Spleen (tissue), 11 donors: ENCODE results near the gene CIRBP. TPM values are rescaled to one million over a fixed set of nuclear protein-coding genes. Genes with fewer than 3 reads are reported as not detected.

Source experiments
- DNase-seq: peaks from one replicate; pipeline ENCODE4 v3.0.0-alpha.2; 2020
- H3K27ac ChIP-seq, 8 donors: fragments of 200-600 bp; sonication (generic) in 7 of 8; 1 replicate in 4 of 8; 2 replicates in 4 of 8; pipeline versions ENCODE4 v1.5.0 to v1.8.0; 2016 to 2021; ENCODE audit warnings: inconsistent platforms in 4 of 8, mild to moderate bottlenecking in 4 of 8, moderate library complexity in 1 of 8
- H3K27me3 ChIP-seq, 7 donors: fragments of 200-600 bp; sonication (generic) in 6 of 7; replicated peaks in 1 of 7; 1 replicate in 4 of 7; 2 replicates in 3 of 7; pipeline versions ENCODE4 v1.5.0 to v1.8.0; 2016 to 2021; ENCODE audit warnings: inconsistent platforms in 3 of 7, mild to moderate bottlenecking in 1 of 7
- H3K36me3 ChIP-seq, 6 donors: fragments of 200-600 bp; sonication (generic) in 5 of 6; 1 replicate in 4 of 6; 2 replicates in 2 of 6; pipeline versions ENCODE4 v1.5.0 to v1.8.0; 2016 to 2021; ENCODE audit warnings: inconsistent platforms in 2 of 6
- H3K4me1 ChIP-seq, 6 donors: fragments of 200-600 bp; sonication (generic) in 5 of 6; 1 replicate in 3 of 6; 2 replicates in 3 of 6; pipeline versions ENCODE4 v1.5.0 to v1.8.0; 2016 to 2021; ENCODE audit warnings: inconsistent platforms in 3 of 6
- H3K4me3 ChIP-seq, 8 donors: fragments of 200-600 bp; sonication (generic) in 7 of 8; 1 replicate in 4 of 8; 2 replicates in 4 of 8; pipeline versions ENCODE4 v1.5.0 to v1.8.0; 2016 to 2021; ENCODE audit warnings: inconsistent platforms in 4 of 8, mild to moderate bottlenecking in 4 of 8, moderate library complexity in 2 of 8
- H3K9me3 ChIP-seq, 8 donors: fragments of 200-600 bp; sonication (generic) in 7 of 8; 1 replicate in 4 of 8; 2 replicates in 4 of 8; pipeline versions ENCODE4 v1.5.0 to v1.8.0; 2016 to 2021; ENCODE audit warnings: inconsistent platforms in 4 of 8
- POLR2A ChIP-seq, 3 donors: fragments of 450-650 bp; IDR thresholded peaks; one replicate each; pipeline ENCODE4 v1.5.1; 2017; ENCODE audit warnings: antibody characterized with exemption in 3 of 3, mild to moderate bottlenecking in 1 of 3
- POLR2AphosphoS5 ChIP-seq, 3 donors: sonication (generic); formaldehyde crosslinking; IDR thresholded peaks; one replicate each; pipeline ENCODE4 v1.5.1; 2017; ENCODE audit warnings: antibody characterized with exemption in 3 of 3
- WGBS, 5 donors: extraction: QIAGEN DNeasy Blood & Tissue Kit in 3 of 5; methylation state at CpG; one replicate each; pipeline versions ENCODE4 v1.1.5 to v1.1.7; 2013 to 2018; 5-methylcytosine and 5-hydroxymethylcytosine counted together
- intact Hi-C: fragments of 100-400 bp; cut with DNase I; formaldehyde crosslinking; loops from one replicate; pipeline ENCODE4 v1.15.0; 2023; ENCODE audit warnings: low total_unique reads
- polyA plus RNA-seq, 3 donors: library from polyadenylated mRNA; stranded (reverse); fragments of 200-250 nt; gene quantifications; one replicate each; pipeline ENCODE4 v1.2.1, GENCODE V29; 2013
- total RNA-seq, 7 donors: library from RNA; depleted of rRNA in 3 of 7; stranded (reverse); fragments of >200 nt in 3 of 7; fragmentation: NEBNext Ultra II Directional in 4 of 7; extraction: Animal tissue kit (Norgen Biotek cat#: 25700) in 4 of 7; gene quantifications; one replicate each; pipeline versions ENCODE4 v1.1.0 to v1.2.1, GENCODE V29; 2016 to 2021
- TF ChIP-seq, protein P1 (sequence below), 11 experiments: fragments of 200-600 bp in 7 of 11; fragments of 450-650 bp in 4 of 11; sonication (generic) in 4 of 11; IDR thresholded peaks in 8 of 11; conservative IDR thresholded peaks in 3 of 11; 1 replicate in 7 of 11; 2 replicates in 4 of 11; pipeline versions ENCODE4 v1.4.0 to v1.8.0; 2016 to 2021; ENCODE audit warnings: antibody characterized with exemption in 11 of 11, inconsistent platforms in 4 of 11, mild to moderate bottlenecking in 1 of 11
- donor health status: healthy with polysubstance abuse.
- donor health status: DM: no; HTN: no; CAD: no; lungs with moderate emphysema.
- donor health status: DM: no; HTN: no; CAD: no.
- donor health status: Bipolar disorder and iron deficiency.
- donor health status: healthy.
- donor health status: DM: no; HTN: no; CAD: no.
- donor health status: DM: yes; HTN: yes; CAD: no.

The CIRBP gene
- total and polyA plus RNA-seq, 10 donors: 333 to 894 (median 516) TPM

DNA sequence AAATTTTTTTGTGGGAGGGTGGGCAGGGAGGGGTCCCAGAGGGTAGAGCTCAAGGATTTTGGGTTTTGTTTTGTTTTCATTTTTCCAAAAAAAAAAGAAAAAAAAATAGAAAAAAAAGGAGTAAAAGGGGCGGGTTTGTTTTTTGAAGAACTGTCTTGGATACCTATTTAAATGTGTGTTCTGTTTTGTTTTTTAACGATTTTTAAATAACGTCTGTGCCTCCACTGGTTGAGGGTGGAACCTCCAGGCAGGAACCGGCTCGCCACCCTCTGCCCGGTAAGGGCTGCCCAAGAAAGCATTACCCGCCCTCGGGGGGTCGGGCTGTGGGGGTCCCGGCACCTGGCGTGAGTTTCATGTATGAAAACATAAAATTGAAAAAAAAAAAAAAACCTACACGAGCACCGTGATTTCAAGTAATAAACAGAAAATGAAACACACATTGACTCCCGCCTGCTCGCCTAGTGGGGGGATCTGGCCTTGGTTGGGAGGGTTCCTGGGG lies 10.4 kb upstream of the CIRBP start:
- Histone ChIP-seq H3K27ac (peak overlapping the region; percentile 93 to 100 (median 99)), H3K4me3 (peak overlapping the region; percentile 25 to 80 (median 64)), H3K36me3 (peaks cover 8 to 52% (median 44%) of the 10 kb centered on the region in 6 donors), H3K4me1 (peaks cover 82 to 100% (median 98%) of the 10 kb centered on the region in 6 donors), H3K9me3 (no peaks in the 10 kb centered on the region), H3K27me3 (no peaks in the 10 kb centered on the region)
- intact Hi-C loops: no loop called here
- no peak for DNase-seq
- TF ChIP-seq POLR2A (IDR thresholded peaks at IDR 0.05): no peak
- TF ChIP-seq, protein P1, sequence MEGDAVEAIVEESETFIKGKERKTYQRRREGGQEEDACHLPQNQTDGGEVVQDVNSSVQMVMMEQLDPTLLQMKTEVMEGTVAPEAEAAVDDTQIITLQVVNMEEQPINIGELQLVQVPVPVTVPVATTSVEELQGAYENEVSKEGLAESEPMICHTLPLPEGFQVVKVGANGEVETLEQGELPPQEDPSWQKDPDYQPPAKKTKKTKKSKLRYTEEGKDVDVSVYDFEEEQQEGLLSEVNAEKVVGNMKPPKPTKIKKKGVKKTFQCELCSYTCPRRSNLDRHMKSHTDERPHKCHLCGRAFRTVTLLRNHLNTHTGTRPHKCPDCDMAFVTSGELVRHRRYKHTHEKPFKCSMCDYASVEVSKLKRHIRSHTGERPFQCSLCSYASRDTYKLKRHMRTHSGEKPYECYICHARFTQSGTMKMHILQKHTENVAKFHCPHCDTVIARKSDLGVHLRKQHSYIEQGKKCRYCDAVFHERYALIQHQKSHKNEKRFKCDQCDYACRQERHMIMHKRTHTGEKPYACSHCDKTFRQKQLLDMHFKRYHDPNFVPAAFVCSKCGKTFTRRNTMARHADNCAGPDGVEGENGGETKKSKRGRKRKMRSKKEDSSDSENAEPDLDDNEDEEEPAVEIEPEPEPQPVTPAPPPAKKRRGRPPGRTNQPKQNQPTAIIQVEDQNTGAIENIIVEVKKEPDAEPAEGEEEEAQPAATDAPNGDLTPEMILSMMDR (IDR thresholded peaks at IDR 0.05 in 8 of 11, conservative IDR thresholded peaks at IDR 0.05 in 3 of 11): peak in 2 of 11 experiments; percentile 28 to 31
- WGBS, 5 donors: 2 to 4% (median 3%) methylated on average over 15 of the region's 15 CpGs

DNA sequence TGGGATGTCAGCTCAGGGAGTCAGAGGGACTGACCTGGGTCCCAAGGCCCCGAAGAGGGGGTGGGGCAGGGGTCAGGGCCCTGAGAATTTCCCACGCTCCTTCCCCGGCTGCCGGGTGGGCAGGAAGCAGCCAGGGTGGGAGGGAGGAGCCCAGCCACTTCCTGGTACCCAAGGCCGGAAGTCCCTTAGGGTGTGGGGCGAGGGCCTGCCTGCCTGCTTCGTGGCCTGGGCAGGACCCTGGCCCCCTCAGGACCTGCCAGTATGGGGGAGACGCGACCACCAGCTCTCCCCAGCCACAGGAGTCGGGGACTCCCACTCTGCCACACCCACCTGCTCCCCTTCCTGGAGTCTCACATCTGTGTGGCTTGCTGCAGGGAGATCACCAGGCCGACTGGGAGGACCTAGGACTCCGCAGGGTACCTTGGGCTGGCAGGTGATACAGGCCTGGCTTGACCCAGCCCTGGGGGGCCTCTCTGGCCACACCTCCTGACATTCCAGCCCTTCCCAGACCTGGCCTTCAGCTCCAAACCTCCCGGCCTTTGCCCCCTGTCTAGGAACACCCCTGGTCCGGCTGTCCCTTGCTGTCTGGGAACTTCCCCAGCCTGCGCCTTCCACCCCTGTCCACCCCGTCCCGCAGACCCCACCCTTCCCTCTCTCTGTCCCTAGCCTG lies 9.8 kb upstream of the CIRBP start:
- Histone ChIP-seq H3K27ac (peak overlapping the region; percentile 93 to 100 (median 99)), H3K9me3 (no peaks in the 10 kb centered on the region), H3K27me3 (no peaks in the 10 kb centered on the region), H3K4me3 (peak overlapping the region; percentile 25 to 80 (median 64)), H3K36me3 (peaks cover 8 to 47% (median 38%) of the 10 kb centered on the region in 6 donors), H3K4me1 (peaks cover 79 to 100% (median 98%) of the 10 kb centered on the region in 6 donors)
- TF ChIP-seq, protein P1 (IDR thresholded peaks at IDR 0.05 in 8 of 11, conservative IDR thresholded peaks at IDR 0.05 in 3 of 11): peak in 3 of 11 experiments; percentile 6 to 21 (median 9)
- TF ChIP-seq POLR2A (IDR thresholded peaks at IDR 0.05): peak; percentile 43 to 90 (median 48)
- TF ChIP-seq POLR2AphosphoS5 (IDR thresholded peaks at IDR 0.05): peak; percentile 97 to 99 (median 97)
- intact Hi-C loops: no loop called here
- DNase-seq: peak; percentile 98
- 3 to 7% (median 5%) methylated on average over 10 to 17 of the region's 17 CpGs for WGBS, 5 donors

DNA sequence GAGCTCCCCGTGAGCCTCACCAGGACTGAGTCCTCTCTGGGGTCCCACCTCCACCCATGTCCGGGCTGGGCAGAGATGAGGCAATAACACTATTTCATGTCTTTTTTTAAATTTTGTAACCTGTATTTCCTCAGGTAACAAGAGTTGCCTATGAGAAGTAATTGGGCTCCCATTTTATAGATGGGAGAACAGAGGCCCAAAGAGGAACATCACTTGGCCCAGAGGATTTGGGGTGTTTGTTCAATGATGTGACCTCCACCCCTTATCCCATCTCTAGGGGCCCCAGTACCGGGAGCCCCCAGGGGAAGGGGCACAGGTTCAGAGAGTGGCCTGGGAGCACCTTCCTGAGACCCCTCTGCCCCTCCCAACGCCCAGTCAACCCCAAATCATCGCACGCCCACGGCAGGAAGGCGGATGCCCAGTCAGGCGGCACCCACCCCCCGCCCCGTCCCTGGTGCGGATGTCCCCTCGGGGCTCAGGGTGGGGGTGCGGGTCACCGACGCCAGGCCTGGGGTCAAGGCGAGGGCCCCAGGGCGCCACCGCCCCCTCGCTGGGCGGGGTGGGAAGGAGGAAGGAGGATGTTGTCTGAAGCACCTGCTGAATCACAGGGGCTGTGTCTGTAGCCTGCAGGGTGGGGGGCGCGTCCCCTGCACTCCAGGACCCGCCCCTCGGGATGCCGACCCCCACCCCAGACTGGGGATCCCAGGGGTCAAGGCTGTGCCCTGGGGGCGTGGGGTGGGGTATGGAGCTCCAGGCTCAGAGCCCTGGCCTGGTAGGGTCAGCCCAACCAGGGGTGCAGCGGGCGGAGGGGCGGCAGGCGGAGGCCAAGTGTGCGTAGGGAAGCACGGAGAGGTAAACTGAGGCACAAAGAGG lies 9.0 kb upstream of the CIRBP start:
- TF ChIP-seq, protein P1 (IDR thresholded peaks at IDR 0.05 in 8 of 11, conservative IDR thresholded peaks at IDR 0.05 in 3 of 11): peak in 3 of 11 experiments; percentile 9 to 24 (median 9)
- TF ChIP-seq POLR2AphosphoS5 (IDR thresholded peaks at IDR 0.05) (peak; percentile 62 to 93 (median 66)), POLR2A (IDR thresholded peaks at IDR 0.05) (no peak)
- intact Hi-C loops: no loop called here
- H3K4me3 ChIP-seq: peak overlapping the region; percentile 32 to 80 (median 65)
- peaks cover 8 to 39% (median 31%) of the 10 kb centered on the region in 6 donors for H3K36me3 ChIP-seq
- H3K27me3 ChIP-seq: no peaks in the 10 kb centered on the region
- DNase-seq: peak; percentile 95
- WGBS, 5 donors: 4% methylated on average over 18 to 33 of the region's 33 CpGs
- H3K27ac ChIP-seq: peak overlapping the region; percentile 93 to 100 (median 99)
- peaks cover 79 to 100% (median 98%) of the 10 kb centered on the region in 6 donors for H3K4me1 ChIP-seq
- H3K9me3 ChIP-seq: no peaks in the 10 kb centered on the region
